ENCODE data around the gene POU5F1. TPM values are rescaled to one million over a fixed set of nuclear protein-coding genes. Genes with fewer than 3 reads are reported as not detected.

Gene POU5F1
- total RNA-seq, 1 donor from 2014 or later: 0.98 TPM

- H3K27me3 ChIP-seq: no peaks in the 10 kb centered on the region
- intact Hi-C loops (cut with DNase I): no loop called here
- peak within 1 kb of the TSS; percentile 82 to 85 for H3K4me3 ChIP-seq
- H3K27ac ChIP-seq: peak within 1 kb of the TSS; percentile 82
- H3K4me1 ChIP-seq: peaks cover 27% of the 10 kb centered on the region
- peak in 1 of 2 donors; percentile 99 for DNase-seq (ENCODE audit: extremely low spot score in 2 of 2)
- H3K36me3 ChIP-seq: no peaks in the 10 kb centered on the region
- no peak for TF ChIP-seq POLR2A (IDR thresholded peaks at IDR 0.05)
- TF ChIP-seq POLR2AphosphoS5 (IDR thresholded peaks at IDR 0.05; ENCODE audit: insufficient read depth in 1 of 2, low read depth in 1 of 2): peak; percentile 87 to 96
- no peak for TF ChIP-seq CTCF (IDR thresholded peaks at IDR 0.05)
- H3K9me3 ChIP-seq: no peaks in the 10 kb centered on the region
Observed at GRCh38 chr6:31158140-31158862, 12.2 kb downstream of the POU5F1 start, which contains the start of gene TCF19. TSS of gene TCF19 (plus strand) at chr6:31158589. CDS start at chr6:31159470, 881 bp downstream.

GRCh38 chr6:31157513-31158139 lies 12.9 kb downstream of the POU5F1 start, which contains the start of gene CCHCR1:
TSS of gene CCHCR1 (minus strand) at chr6:31157802. CDS start at chr6:31157600, 202 bp downstream.
- TF ChIP-seq POLR2AphosphoS5 (IDR thresholded peaks at IDR 0.05; ENCODE audit: insufficient read depth in 1 of 2, low read depth in 1 of 2) (no peak), CTCF (IDR thresholded peaks at IDR 0.05) (no peak), POLR2A (IDR thresholded peaks at IDR 0.05) (no peak)
- intact Hi-C loops (cut with DNase I): no loop called here
- no peaks in the 10 kb centered on the region for H3K9me3 ChIP-seq
- peak within 1 kb of the TSS; percentile 82 to 85 for H3K4me3 ChIP-seq
- H3K36me3 ChIP-seq: no peaks in the 10 kb centered on the region
- peak within 1 kb of the TSS; percentile 82 for H3K27ac ChIP-seq
- DNase-seq (ENCODE audit: extremely low spot score in 2 of 2): no peak
- no peaks in the 10 kb centered on the region for H3K27me3 ChIP-seq
- peaks cover 27% of the 10 kb centered on the region for H3K4me1 ChIP-seq

- no peak for DNase-seq (ENCODE audit: extremely low spot score in 2 of 2)
- H3K4me3 ChIP-seq: no peak overlapping the region
- no peaks in the 10 kb centered on the region for H3K27me3 ChIP-seq
- no peaks in the 10 kb centered on the region for H3K9me3 ChIP-seq
- intact Hi-C loops (cut with DNase I): no loop called here
- H3K27ac ChIP-seq: no peak overlapping the region
- TF ChIP-seq POLR2A (IDR thresholded peaks at IDR 0.05): no peak
- TF ChIP-seq CTCF (IDR thresholded peaks at IDR 0.05): no peak
- TF ChIP-seq POLR2AphosphoS5 (IDR thresholded peaks at IDR 0.05; ENCODE audit: insufficient read depth in 1 of 2, low read depth in 1 of 2): no peak
- H3K4me1 ChIP-seq: peaks cover 27% of the 10 kb centered on the region
- H3K36me3 ChIP-seq: no peaks in the 10 kb centered on the region
Observed at GRCh38 chr6:31156641-31157040, 13.8 kb downstream of the POU5F1 start.

- H3K4me3 ChIP-seq: no peak overlapping the region
- intact Hi-C loops (cut with DNase I): no loop called here
- no peaks in the 10 kb centered on the region for H3K27me3 ChIP-seq
- no peaks in the 10 kb centered on the region for H3K9me3 ChIP-seq
- DNase-seq (ENCODE audit: extremely low spot score in 2 of 2): no peak
- peaks cover 22% of the 10 kb centered on the region for H3K4me1 ChIP-seq
- H3K27ac ChIP-seq: no peak overlapping the region
- peaks cover 0 to 12% of the 10 kb centered on the region in 2 donors for H3K36me3 ChIP-seq
- TF ChIP-seq CTCF (IDR thresholded peaks at IDR 0.05): no peak
- no peak for TF ChIP-seq POLR2AphosphoS5 (IDR thresholded peaks at IDR 0.05; ENCODE audit: insufficient read depth in 1 of 2, low read depth in 1 of 2)
- TF ChIP-seq POLR2A (IDR thresholded peaks at IDR 0.05): no peak
Observed at GRCh38 chr6:31154436-31154835, 16.0 kb downstream of the POU5F1 start.

GRCh38 chr6:31152781-31153180 lies 17.7 kb downstream of the POU5F1 start:
- H3K27ac ChIP-seq: no peak overlapping the region
- no peaks in the 10 kb centered on the region for H3K9me3 ChIP-seq
- no peak for TF ChIP-seq POLR2A (IDR thresholded peaks at IDR 0.05)
- TF ChIP-seq CTCF (IDR thresholded peaks at IDR 0.05): no peak
- TF ChIP-seq POLR2AphosphoS5 (IDR thresholded peaks at IDR 0.05; ENCODE audit: insufficient read depth in 1 of 2, low read depth in 1 of 2): no peak
- intact Hi-C loops (cut with DNase I): no loop called here
- no peak for DNase-seq (ENCODE audit: extremely low spot score in 2 of 2)
- H3K27me3 ChIP-seq: no peaks in the 10 kb centered on the region
- no peak overlapping the region for H3K4me3 ChIP-seq
- peaks cover 12% of the 10 kb centered on the region for H3K4me1 ChIP-seq
- peaks cover 0 to 15% of the 10 kb centered on the region in 2 donors for H3K36me3 ChIP-seq
